Activated CD8-positive, alpha-beta memory T cell treated with anti-CD3 and anti-CD28 coated beads, Interleukin-2, amount 50 U/mL, for 24 hours (primary cell): Measurements from ENCODE around the gene ARHGEF37.

Experiments
- DNase-seq: peaks from one replicate; pipeline ENCODE4 v3.0.0-alpha.2; 2020; ENCODE audit errors: extremely low read depth

The ARHGEF37 gene

DNA sequence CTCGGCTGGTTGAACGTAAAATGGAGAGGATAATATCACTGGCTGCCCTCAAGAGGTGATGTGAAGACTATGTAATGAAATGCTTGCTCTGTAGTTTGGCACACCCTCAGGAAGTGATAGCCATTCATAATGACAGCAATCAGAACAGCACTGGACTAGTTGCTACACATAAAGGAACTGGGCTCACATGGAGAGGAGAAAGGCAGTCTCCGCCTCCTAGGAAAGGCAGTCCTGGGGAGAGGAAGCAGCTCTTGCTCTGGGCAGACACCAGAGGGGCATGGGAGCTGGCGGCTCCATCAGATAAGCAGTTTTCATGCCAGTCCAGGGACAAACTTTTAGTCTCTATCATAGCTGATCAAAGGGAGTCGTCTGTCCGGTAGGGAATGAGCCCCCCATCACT lies 46.9 kb downstream of the ARHGEF37 start:
- DNase-seq, result no peak

DNA sequence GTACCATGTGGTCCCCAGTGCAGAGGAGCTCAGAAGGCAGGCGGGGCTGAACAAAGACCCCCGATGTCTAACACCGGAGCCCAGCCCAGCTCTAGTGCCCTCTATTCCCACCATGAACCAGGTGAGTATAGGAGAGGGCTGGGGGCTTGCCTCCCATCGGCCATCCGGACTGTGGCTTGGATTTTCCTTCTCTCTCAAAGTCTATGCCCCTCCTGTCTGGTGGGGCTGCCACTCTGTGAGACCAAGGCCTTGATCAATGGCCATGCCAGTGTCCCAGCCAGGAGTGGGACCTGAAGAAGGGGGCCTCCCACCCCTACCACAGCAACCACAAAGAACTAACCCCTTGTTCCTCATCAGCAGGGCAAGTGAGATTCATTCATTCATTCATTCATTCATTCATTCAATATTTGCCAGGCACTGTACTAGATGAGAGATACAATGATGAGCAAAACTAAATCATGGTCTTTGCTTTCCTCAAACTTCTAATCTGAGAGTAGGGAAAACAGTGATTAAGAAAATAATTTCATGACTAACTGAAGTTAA lies 47.6 kb downstream of the ARHGEF37 start:
- no peak for DNase-seq

DNA sequence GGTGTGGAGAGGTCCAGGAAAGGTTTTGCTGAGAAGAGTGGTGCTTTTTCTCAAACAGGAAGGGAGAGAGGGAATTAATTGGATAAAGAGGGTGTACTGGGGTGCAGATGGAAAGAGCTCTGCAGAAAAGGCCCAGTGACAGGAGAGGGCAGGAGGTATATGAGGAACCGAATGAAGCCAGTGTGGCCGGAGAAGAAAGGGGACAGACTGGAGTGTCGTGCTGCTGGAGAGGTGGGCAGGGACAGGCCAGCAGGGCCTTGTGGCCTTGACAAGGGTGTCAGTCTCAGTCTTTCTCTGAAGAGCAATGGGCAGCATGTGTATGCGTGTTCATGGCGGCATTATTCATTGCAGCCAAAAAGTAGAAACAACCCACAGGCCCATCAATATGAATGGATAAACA lies 48.1 kb downstream of the ARHGEF37 start:
- no peak for DNase-seq

GRCh38 chr5:149630337-149630736 lies 49.0 kb downstream of the ARHGEF37 start:
- DNase-seq, result no peak

DNA sequence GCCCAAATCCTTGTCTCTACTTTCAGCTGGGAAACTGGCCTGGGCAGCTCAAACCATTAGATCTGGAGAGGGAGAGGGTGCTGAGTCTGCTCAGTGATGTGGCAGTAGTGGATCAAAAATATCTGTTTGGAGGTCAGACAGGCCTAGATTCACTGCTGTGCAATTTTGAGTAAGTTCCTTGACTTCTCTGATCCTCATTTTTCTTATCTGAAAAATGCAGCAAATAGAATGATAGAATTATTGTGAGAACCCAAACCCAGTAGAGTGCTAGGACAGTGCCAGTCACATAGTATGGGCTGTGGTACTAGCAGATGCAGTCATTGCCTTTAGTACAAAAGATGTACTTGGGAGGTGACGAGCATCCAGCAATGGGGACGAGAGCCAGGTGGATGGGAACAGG lies 50.2 kb downstream of the ARHGEF37 start:
- no peak for DNase-seq

GRCh38 chr5:149632311-149633251 lies 51.3 kb downstream of the ARHGEF37 start:
- no peak for DNase-seq

DNA sequence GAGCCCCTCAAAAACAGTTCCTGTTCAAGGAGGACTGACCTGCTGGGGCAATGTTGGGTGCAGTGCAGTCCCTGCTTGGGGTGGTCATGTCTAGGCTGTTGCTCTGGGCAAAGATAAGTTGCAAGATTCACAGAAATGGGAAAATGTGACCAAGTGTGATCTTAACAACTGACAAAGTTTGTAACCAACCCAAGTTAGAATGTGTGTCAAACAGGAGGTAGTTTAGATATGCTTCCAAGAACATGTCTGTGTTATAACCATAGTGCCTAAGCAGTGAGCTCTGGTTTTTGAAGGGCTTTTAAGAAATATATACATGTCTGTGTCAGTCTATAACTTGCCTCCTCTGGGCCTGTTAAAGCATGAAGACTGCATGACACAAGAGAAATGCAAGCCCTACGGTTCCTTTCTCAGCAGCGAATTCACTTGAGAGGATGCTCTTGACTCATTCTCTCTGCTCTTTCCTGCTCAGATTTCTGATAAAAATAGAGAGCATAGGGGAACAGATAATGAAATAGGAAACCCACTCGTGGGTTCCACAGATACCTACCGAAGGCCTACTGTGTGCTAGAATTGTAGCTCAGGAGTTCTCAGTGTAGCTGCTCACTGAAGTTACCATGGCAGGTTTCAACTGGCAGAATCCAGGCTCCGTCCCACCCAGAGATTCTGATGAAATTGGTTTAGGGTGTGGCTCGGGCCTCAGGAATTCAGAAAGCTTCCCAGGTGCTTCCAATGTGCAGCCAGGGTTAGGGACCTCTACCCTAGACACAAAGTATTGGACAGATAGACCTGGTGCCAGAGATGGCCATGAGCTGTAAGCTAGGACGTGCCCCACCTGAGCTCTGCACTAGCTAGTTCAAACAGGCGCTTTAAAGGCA lies 52.4 kb downstream of the ARHGEF37 start:
- no peak for DNase-seq

GRCh38 chr5:149635394-149635793 lies 54.1 kb downstream of the ARHGEF37 start:
- no peak for DNase-seq

- no peak for DNase-seq
Measured at GRCh38 chr5:149636191-149636860, 55.0 kb downstream of the ARHGEF37 start.

DNA sequence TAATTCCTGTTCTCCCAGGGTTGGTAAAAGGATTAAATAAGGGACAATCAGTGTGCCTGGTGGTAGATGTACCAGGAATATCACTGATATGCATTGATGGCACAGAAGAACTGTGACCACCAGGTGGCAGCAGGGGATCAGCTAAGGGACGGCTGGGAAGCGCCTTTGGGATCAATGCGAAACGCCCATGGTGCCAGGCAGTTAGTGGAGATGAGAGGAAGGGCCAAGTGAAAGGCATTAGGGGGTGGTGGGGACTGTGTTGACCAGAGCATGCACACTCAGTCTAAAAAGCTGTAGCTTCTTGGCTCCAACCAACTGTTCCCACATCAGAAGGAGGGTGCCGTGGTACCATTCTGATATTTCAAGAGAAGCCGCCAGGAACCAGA lies 55.6 kb downstream of the ARHGEF37 start:
- no peak for DNase-seq

GRCh38 chr5:149638136-149638535 lies 56.8 kb downstream of the ARHGEF37 start:
- DNase-seq, result no peak

DNA sequence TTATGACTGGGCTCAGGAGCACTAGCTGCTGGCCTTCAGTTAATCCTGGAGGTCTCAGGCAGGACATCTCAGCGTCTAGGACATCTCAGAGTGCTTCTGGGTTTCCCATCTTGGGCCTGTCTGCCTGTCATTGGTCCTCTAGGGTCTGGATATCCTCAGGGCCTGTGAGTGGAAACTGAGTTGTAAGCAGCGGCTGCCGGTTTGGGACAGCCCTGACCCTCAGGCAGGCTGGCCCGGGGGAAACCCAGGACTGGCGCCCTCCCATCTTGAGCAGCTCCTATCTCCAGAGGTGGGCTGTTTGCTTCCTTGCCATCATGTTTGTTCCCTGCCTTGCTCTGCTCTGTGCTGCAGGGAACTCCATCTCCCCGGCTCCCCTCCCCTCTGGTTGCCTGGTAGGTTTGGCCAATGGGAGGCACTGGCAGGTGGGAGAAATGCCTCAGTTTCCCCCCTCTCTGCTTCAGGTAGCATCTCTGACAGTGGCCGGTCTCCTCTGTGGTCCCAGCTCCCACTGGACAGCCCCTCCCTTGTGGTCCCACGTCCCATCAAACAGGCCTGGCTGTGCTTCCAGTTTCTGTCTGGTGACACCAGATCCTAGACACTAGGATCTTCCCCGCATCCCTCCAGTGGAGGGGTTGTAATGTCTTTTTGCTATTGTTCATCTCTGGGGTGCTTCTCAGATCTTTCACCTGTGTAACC lies 57.4 kb downstream of the ARHGEF37 start:
- no peak for DNase-seq

DNA sequence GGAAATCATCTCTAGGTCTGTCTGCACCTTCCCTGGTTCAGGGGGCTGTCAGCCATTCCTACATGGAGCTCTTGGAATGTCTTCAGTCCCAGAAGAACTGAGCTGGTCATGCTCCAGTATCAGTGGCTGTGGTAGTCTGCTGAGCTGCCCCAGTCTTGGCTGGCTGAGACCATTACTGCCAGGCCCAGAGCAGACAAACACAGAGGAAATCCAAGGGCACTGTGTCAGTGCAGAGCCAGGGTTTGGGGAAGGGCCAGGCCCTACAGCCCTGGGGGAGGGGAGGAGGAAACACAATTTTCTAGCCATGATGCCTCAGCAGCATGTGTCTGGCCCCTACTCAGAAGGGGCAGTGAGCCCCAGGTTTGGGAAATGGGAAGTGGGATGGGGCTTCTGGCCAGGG lies 58.4 kb downstream of the ARHGEF37 start:
- DNase-seq, result no peak

DNA sequence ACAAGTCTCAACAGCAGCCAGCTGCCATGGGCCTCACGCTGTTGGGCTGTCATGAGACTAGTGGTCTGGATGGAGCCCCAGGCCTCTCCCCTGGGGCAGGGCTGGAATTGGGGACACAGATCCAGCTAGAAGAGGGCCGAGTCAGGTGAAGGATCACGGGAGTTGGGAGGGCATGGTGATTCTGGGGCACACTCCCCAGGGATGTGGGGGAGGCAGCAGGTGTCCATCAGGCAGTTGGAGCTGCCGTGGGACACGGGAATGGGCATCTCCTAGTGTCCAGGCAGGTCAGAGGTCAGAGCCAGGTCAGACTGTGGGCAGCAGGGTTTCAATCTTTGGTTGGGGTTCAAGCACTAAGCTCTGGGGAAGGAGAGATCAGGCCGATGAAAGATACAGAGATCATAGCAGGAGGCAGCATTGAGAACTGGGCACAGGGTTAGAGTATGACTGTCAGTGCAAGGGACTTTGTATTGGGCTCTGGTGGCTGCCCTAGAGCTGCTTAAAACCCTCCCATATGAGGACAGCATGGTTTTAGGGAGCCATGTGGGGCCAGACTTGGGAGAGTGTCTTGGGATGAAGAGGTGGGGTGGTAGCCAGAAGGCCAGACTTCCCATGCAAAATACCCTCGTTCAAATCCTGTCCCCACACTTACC lies 59.2 kb downstream of the ARHGEF37 start:
- DNase-seq, result no peak

GRCh38 chr5:149641000-149641576 lies 59.8 kb downstream of the ARHGEF37 start:
- no peak for DNase-seq

- no peak for DNase-seq
Measured at GRCh38 chr5:149641600-149641999, 60.3 kb downstream of the ARHGEF37 start.

- DNase-seq, result no peak
Measured at GRCh38 chr5:149643781-149644180, 62.5 kb downstream of the ARHGEF37 start.

DNA sequence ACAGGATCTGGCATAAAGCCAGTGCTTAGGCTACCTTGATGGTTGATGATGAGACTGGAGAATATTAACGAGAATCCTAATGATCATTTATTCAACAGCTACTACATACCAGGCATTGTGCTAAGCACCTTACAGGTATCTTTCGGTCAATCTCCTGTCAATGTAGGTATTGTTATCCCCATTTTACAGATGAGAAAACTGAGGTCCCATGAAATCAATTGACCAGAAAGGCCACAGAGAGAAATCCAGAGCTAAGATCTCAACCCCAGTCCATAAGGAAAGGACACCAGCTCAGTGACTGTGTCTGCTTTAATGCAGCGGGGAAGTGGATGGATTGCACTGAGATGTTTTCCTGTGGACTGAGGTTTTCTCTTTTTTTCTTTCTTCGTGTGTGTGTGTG lies 63.3 kb downstream of the ARHGEF37 start:
- no peak for DNase-seq

GRCh38 chr5:149645236-149645635 lies 63.9 kb downstream of the ARHGEF37 start:
- DNase-seq, result no peak

DNA sequence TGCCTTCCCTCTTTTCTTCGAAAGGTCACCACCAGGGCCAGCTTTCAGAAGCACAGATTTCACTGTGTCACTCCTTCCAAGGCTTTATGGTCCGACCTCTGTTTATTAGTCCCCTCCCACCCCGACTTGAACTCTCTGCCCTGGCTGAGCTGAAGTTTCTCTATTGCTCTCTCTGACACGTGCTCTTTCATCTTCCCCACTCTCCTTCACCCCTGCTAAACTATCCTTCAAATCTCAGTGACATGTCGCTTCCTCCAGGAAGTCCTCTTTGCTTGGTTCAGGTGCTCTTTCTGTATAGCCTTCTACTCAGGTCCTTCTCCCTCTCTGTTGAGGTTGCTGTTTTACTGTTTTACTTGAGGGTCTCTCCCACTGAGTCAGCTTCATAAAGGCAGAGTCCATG lies 64.4 kb downstream of the ARHGEF37 start:
- no peak for DNase-seq
